GM19043 (cell line): Measurements from ENCODE around the gene NEGR1.

Experiments
- ATAC-seq: cut with Tn5 transposase; IDR thresholded peaks from one replicate; pipeline ENCODE4 v1.9.1; 2021; ENCODE audit warnings: low read depth; ENCODE audit not compliant: unreplicated experiment

NEGR1 gene

DNA sequence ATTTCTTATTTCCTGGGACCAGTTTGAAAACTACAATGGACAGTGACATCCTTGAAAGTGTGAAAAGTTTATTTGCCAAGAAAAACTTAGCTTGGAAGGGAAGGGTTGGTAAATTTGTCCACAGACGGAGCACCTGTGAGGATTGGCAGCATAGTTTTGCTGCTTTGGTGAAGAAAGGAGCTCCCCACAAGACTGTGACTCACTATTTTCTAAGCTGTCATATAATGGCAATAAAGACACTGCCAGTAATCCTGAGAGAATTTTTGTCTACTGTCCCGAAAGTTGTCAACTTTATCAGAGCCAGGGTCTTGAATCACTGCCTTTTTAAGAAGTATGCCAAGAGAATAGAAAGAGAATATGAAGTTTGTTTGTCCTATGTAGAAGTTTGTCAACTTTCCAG, 230.8 kb downstream of the NEGR1 start:
- ATAC-seq, result no peak

GRCh38 chr1:72050551-72050950, 231.8 kb downstream of the NEGR1 start:
- ATAC-seq, result no peak

DNA sequence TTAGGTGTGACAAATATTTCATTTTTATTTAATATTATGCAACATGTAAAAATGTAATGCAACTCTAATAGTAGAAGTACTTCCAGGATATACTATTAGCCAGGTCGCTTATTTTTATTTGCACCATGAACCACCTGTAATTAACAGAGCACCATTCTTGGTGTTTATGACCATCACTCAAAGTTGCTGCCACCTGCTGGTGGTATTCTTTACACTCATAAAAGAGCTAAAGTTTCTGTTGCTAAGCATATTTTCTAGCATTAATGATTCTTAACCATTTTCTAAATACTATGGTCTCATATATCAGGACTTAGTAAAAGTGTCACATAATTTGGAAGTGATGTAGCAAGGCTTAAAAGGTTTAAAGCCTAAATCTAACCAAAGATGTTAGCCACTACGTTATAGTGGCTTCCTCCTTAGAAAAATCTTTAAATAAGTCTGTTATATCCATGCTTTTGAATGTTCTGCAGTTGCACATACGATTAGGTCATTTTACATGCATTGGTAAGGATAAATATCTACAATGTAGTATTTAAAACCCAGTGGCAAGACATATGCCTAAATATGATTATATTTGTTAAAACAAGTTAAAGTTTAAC, 244.5 kb downstream of the NEGR1 start:
- peak; percentile 62 for ATAC-seq

DNA sequence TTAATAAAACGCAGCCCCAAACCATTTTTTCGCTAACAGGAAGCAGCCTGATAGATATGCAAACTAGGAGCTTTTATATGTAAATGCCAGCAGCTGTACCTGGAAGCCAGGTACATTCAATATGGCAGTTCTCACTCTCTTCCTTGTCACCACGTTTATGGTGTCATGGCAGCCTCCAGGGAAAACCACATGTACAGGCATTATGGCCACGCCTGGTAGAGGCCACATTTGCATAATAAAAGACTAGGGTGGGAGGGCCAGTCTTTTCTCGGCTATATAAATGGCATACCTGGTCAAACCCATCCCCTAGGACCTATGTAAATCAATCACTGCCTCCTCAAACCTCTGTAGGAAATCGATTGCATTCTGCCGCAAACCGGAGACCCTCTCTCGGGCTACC, 247.5 kb downstream of the NEGR1 start:
- no peak for ATAC-seq

GRCh38 chr1:72023063-72023930, 259.0 kb downstream of the NEGR1 start:
- ATAC-seq, result no peak

- ATAC-seq, result no peak
Observed at GRCh38 chr1:72018562-72018961, 263.8 kb downstream of the NEGR1 start.

DNA sequence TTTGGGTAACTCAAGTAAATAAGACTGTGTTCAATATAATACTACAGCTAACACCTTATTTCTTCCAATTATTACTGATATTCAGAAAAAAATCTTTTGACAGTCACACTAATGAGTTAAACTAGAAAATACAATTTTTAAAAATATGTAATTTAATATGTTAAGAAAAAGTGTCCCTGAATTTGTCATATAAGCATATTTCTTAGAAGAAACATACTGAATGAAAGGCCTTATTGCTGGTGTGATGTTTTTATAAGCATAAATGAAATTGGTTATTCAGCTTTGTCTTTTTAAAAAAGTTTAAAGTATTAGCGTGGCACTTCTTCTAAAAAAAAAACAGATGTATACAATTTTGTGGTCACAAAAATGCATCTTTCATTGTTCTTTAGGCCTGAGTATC, 267.3 kb downstream of the NEGR1 start:
- no peak for ATAC-seq

GRCh38 chr1:72013161-72013560, 269.2 kb downstream of the NEGR1 start:
- no peak for ATAC-seq

DNA sequence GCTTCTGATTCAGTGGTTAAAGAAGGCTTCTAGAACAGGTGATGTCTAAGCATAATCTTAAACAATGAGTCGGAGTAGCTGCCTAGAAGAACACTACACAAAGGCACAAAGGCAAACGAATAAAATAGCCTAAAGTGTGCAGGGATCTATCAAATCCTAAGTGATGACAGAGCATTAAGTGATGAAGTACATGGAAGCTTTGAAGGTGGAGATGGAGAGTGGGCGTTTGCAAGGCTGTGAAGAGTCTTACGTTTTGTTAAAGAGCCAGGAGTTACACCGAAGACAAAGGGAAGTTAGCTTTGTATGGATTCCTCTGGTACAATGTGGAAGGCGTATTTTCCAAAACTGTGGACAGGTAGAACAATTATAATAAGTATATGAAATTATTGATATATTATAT, 270.6 kb downstream of the NEGR1 start:
- no peak for ATAC-seq

DNA sequence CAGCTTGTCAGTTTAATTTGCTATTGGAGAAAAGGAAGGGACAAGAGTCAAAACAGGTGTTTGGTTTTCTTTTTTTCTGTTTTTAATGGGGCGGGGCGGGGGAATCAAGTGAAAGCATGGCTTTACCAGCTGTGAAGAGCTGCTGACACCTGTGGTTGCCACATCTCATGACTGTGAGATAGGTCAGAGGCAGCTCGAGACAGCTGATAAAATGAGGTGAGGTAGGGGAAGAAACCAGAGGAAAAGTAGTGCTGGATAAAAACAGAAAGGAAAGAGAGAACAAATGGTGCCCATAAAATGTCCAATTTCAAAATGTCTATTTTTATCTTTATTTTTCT, 272.3 kb downstream of the NEGR1 start:
- ATAC-seq, result no peak

- no peak for ATAC-seq
Observed at GRCh38 chr1:72009173-72010093, 272.9 kb downstream of the NEGR1 start.

DNA sequence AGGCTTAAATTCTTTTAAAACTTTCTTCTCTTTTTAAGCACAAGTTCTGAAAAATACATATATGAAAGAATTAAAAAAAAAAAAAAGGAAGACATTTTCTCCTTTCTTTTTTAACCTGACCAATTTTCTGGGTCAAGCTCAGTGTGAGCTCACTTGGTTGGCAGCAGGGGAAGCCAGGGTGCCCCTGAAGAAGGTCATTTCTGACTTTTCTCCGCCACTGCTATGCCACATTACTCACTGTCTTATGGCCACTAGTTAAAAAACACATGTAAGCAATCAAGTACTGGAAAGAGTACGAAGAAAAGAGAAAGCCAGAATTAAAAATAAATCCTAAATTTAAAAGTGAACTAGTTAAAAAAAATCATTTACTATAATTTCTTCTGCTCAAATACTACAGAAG, 275.0 kb downstream of the NEGR1 start:
- ATAC-seq, result no peak

GRCh38 chr1:72006092-72006491, 276.2 kb downstream of the NEGR1 start:
- no peak for ATAC-seq

GRCh38 chr1:72003092-72003491, 279.2 kb downstream of the NEGR1 start:
- ATAC-seq, result no peak

GRCh38 chr1:72000809-72001208, 281.5 kb downstream of the NEGR1 start:
- no peak for ATAC-seq

- ATAC-seq, result no peak
Observed at GRCh38 chr1:71994646-71995045, 287.7 kb downstream of the NEGR1 start.

DNA sequence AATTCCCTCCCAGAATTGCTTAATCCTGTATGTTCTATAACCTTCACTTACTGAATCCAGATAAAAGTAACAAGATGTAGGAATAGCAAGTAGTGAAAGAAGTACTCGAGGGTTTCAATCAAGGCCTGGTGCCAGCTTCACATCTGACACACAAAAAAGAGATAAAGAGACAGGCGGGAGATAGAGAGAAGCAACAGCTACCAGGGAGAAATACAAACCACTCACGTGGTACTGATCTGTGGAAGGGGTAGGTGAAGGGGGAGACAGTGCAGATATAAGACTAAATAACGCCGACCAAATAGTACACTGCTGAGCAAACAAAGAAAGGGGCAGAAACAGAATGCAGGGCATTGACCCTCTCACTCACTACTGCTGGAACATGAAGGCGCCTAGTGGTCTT, 295.2 kb downstream of the NEGR1 start:
- no peak for ATAC-seq

DNA sequence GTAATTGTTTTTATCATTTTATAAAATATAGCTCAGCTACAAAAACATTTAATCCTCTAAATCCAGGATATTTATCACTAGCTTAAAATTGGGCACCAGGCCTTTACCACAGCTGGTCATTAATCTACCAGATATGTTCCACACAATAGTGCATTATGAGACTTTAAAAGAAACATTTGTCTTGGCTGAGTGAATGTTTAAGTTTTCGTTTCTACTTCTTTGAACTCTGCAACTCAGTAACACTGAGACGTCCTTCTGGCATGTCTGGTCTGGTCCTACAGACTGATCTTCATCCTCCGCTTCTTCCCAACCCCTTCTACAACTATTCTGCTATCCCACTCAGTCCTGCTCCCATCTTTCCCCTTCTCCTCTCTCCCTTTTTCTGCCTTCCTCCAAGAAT, 296.2 kb downstream of the NEGR1 start:
- no peak for ATAC-seq

GRCh38 chr1:71980556-71980955, 301.8 kb downstream of the NEGR1 start:
- no peak for ATAC-seq

- no peak for ATAC-seq
Observed at GRCh38 chr1:71979882-71980281, 302.5 kb downstream of the NEGR1 start.

DNA sequence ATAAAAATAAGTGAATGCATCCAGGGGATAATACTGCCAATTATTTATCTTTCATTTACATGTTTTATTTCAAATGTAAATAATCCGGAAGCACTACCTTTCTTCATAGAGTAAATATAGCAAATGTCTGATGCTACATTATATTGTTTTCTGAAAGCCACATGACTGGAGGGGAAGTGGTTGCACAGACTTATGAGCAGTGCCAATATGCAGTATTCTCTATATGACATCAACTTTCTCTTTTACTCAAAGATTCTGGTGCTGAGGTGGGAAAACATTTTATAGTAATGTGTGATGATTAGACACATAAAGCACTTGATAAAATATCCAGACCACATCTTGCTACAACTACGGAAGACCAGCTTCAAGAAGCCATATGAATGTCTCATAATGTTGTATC, 314.7 kb downstream of the NEGR1 start:
- peak; percentile 89 for ATAC-seq
